Smooth muscle cell (in vitro differentiated cells): ENCODE results near the gene FIGNL1. TPM values are rescaled to one million over a fixed set of nuclear protein-coding genes. Genes with fewer than 3 reads are reported as not detected.

Source experiments
- DNase-seq: peaks from one replicate; lab custom pipeline; 2025; ENCODE audit not compliant: unreplicated experiment; lab: John Stamatoyannopoulos, UW
- H2AFZ ChIP-seq: fragments of 200-600 bp; sonication (generic); 2 replicates; pipeline ENCODE4 v1.6.0; 2016; ENCODE audit warnings: antibody characterized with exemption, low read depth, mild to moderate bottlenecking
- H3F3A ChIP-seq: fragments of 200-600 bp; sonication (generic); 2 replicates; pipeline ENCODE4 v1.6.0; 2017; ENCODE audit warnings: antibody characterized with exemption, low read depth
- H3K27ac ChIP-seq: fragments of 200-600 bp; sonication (generic); 2 replicates; pipeline ENCODE4 v1.5.1; 2016; ENCODE audit warnings: low read depth, mild to moderate bottlenecking
- H3K27me3 ChIP-seq: fragments of 200-600 bp; sonication (generic); 2 replicates; pipeline ENCODE4 v1.6.1; 2016; ENCODE audit warnings: low read depth, mild to moderate bottlenecking
- H3K36me3 ChIP-seq: fragments of 200-600 bp; sonication (generic); 2 replicates; pipeline ENCODE4 v1.5.1; 2016; ENCODE audit warnings: low read depth
- H3K4me1 ChIP-seq: fragments of 200-600 bp; sonication (generic); 2 replicates; pipeline ENCODE4 v1.5.1; 2016; ENCODE audit warnings: low read depth
- H3K4me2 ChIP-seq: fragments of 200-600 bp; sonication (generic); 2 replicates; pipeline ENCODE4 v1.6.0; 2016; ENCODE audit warnings: mild to moderate bottlenecking
- H3K4me3 ChIP-seq: fragments of 200-600 bp; sonication (generic); 2 replicates; pipeline ENCODE4 v1.5.1; 2016; ENCODE audit warnings: mild to moderate bottlenecking
- H3K79me2 ChIP-seq: fragments of 200-600 bp; sonication (generic); 2 replicates; pipeline ENCODE4 v1.6.0; 2016; ENCODE audit warnings: low read depth, mild to moderate bottlenecking
- H3K9ac ChIP-seq: fragments of 200-600 bp; sonication (generic); 2 replicates; pipeline ENCODE4 v1.6.0; 2016; ENCODE audit warnings: low read depth
- H3K9me3 ChIP-seq: fragments of 200-600 bp; sonication (generic); replicated peaks from 2 replicates; pipeline ENCODE4 v1.5.1; 2016; ENCODE audit warnings: low read depth
- H4K20me1 ChIP-seq: fragments of 200-600 bp; sonication (generic); 2 replicates; pipeline ENCODE4 v1.6.0; 2016; ENCODE audit warnings: low read depth
- WGBS: methylation state at CpG from one replicate; pipeline ENCODE4 v1.1.7; 2016; ENCODE audit warnings: low lambda C conversion rate; 5-methylcytosine and 5-hydroxymethylcytosine counted together
- polyA plus RNA-seq: library from polyadenylated mRNA; unstranded; fragments of >200 nt; fragmentation: Nextera tagmentation; extraction: Ambion mirVana; gene quantifications from 2 replicates; pipeline ENCODE4 v1.2.1, GENCODE V29; 2016
- total RNA-seq: library from RNA; depleted of rRNA; stranded (reverse); fragments of >200 nt; gene quantifications from 2 replicates; pipeline ENCODE4 v1.2.3, GENCODE V29; 2014
- TF ChIP-seq, protein P1 (sequence below): fragments of 200-600 bp; sonication (generic); IDR thresholded peaks from 2 replicates; pipeline ENCODE4 v1.5.1; 2017; ENCODE audit warnings: borderline replicate concordance, mild to moderate bottlenecking, antibody characterized with exemption; ENCODE audit not compliant: insufficient read depth, poor library complexity, severe bottlenecking

Gene FIGNL1
- total and polyA plus RNA-seq, 2 experiments from 2014 or later: 6.3 to 10.8 TPM

DNA sequence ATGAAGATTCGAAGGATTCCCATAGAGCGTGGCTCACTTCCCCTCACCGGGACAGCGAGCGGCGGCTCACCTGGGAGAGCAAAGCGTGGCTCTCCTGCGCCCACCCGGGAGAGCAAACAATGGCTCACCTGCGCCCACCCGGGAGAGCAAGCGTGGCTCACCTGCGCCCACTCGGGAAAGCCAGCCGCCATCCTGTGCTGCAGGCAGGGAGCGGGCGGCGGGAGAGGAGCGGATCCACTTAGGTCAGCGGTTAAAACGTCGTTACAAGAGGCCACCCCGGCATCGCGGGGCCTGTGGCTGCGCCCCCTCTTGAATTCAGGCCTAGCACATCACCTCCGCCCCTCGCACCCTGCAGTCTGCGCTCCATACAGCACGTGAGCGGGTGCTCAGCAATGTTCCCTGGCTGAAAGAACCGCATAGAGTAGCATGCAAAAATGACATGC lies 461 bp upstream of the FIGNL1 start:
- no peaks in the 10 kb centered on the region for H3K36me3 ChIP-seq
- 62% methylated on average over 32 of the region's 32 CpGs for WGBS
- no peaks in the 10 kb centered on the region for H3K9me3 ChIP-seq
- H3K27ac ChIP-seq: no peak overlapping the region
- no peaks in the 10 kb centered on the region for H4K20me1 ChIP-seq
- peaks cover 11% of the 10 kb centered on the region for H3K4me1 ChIP-seq
- H3F3A ChIP-seq: peaks cover 9% of the 10 kb centered on the region
- peaks cover 8% of the 10 kb centered on the region for H3K27me3 ChIP-seq
- no peaks in the 10 kb centered on the region for H3K79me2 ChIP-seq
- peak overlapping the region; percentile 68 for H3K4me3 ChIP-seq
- DNase-seq: no peak
- H3K4me2 ChIP-seq: peak overlapping the region; percentile 93
- peak overlapping the region; percentile 71 for H2AFZ ChIP-seq
- TF ChIP-seq, protein P1, sequence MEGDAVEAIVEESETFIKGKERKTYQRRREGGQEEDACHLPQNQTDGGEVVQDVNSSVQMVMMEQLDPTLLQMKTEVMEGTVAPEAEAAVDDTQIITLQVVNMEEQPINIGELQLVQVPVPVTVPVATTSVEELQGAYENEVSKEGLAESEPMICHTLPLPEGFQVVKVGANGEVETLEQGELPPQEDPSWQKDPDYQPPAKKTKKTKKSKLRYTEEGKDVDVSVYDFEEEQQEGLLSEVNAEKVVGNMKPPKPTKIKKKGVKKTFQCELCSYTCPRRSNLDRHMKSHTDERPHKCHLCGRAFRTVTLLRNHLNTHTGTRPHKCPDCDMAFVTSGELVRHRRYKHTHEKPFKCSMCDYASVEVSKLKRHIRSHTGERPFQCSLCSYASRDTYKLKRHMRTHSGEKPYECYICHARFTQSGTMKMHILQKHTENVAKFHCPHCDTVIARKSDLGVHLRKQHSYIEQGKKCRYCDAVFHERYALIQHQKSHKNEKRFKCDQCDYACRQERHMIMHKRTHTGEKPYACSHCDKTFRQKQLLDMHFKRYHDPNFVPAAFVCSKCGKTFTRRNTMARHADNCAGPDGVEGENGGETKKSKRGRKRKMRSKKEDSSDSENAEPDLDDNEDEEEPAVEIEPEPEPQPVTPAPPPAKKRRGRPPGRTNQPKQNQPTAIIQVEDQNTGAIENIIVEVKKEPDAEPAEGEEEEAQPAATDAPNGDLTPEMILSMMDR: no peak
- H3K9ac ChIP-seq: peak overlapping the region; percentile 30

DNA sequence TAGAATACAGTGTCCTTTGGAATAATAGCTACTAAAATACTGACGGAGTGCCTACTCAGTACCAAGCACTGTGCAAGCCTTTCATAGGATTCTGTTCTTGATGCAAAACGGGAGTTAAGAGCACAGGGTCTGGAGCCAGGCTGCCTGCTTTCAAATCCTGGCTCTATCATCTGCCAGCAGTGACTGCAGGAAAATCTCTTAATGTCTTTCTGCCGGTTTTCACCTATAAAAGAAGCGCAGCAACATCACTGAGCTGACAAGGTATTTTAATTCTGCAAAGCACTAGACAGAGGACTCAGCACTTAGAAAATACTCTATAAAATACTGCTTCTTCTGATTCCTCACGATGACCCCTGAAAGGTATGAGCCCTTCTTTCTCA lies 659 bp downstream of the FIGNL1 start:
- Histone ChIP-seq H3K4me2 (peak overlapping the region; percentile 93), H3K9ac (peak overlapping the region; percentile 30), H3K4me1 (peaks cover 11% of the 10 kb centered on the region), H3K4me3 (peak overlapping the region; percentile 68), H4K20me1 (no peaks in the 10 kb centered on the region), H2AFZ (peak overlapping the region; percentile 71), H3K27me3 (peaks cover 5% of the 10 kb centered on the region), H3K27ac (peak overlapping the region; percentile 54), H3F3A (peaks cover 9% of the 10 kb centered on the region), H3K79me2 (no peaks in the 10 kb centered on the region), H3K36me3 (no peaks in the 10 kb centered on the region), H3K9me3 (no peaks in the 10 kb centered on the region)
- 21% methylated on average over 5 of the region's 5 CpGs for WGBS
- TF ChIP-seq, protein P1: no peak
- no peak for DNase-seq

DNA sequence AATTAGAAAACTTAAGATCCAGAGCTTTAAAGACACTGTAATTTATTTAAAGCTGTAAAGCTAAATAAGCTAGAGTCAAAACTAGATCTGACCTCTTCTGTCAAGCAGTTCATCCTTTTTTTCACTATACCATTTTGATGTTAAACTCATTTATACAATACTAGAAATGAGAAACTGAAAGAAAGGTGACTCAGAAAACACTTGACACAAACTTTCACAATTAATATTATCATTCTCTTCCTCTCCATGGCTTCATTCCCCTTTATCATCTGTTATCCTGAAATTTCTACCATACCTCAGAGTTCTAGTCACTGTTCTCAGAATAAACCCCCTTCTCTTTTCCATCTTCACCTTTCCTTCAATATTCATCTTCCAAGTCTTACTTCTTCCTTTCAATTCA lies 1.3 kb downstream of the FIGNL1 start:
- Histone ChIP-seq H3K4me3 (peak overlapping the region; percentile 68), H3K27ac (no peak overlapping the region), H3F3A (peaks cover 9% of the 10 kb centered on the region), H3K36me3 (no peaks in the 10 kb centered on the region), H3K9me3 (no peaks in the 10 kb centered on the region), H4K20me1 (no peaks in the 10 kb centered on the region), H3K9ac (no peak overlapping the region), H3K4me2 (no peak overlapping the region), H2AFZ (no peak overlapping the region), H3K27me3 (no peaks in the 10 kb centered on the region), H3K4me1 (peaks cover 11% of the 10 kb centered on the region), H3K79me2 (no peaks in the 10 kb centered on the region)
- no peak for DNase-seq
- TF ChIP-seq, protein P1: no peak

DNA sequence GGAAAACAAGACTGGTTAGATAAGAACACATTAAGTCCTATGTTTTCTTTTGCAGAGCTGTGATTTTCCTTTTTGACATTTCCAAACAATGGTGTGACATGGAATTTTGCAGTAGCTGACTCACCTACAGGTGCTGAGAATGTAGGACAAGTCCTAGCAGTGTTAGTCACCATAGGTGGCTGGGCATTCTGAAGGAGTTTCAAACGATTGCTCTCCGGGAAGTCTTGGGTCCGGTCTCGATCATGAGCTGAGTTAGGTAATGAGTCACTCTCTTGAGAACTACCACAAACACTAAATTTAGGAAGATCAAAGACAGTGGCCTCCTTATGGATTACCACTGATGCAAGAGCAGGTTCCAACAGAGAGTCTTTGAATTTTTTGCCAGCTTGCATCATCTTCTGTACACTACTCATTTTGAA lies 3.6 kb downstream of the FIGNL1 start:
- Histone ChIP-seq H3K27ac (peak overlapping the region; percentile 50), H3K4me2 (peak overlapping the region; percentile 25), H2AFZ (no peak overlapping the region), H3K9me3 (no peaks in the 10 kb centered on the region), H3K9ac (no peak overlapping the region), H3K27me3 (no peaks in the 10 kb centered on the region), H3F3A (peaks cover 9% of the 10 kb centered on the region), H3K79me2 (no peaks in the 10 kb centered on the region), H4K20me1 (no peaks in the 10 kb centered on the region), H3K36me3 (no peaks in the 10 kb centered on the region), H3K4me1 (peaks cover 11% of the 10 kb centered on the region), H3K4me3 (no peak overlapping the region)
- TF ChIP-seq, protein P1: no peak
- 19% methylated on average over 4 of the region's 4 CpGs for WGBS
- DNase-seq: no peak
